Panc1 (cell line): ENCODE results near the gene KAZN. TPM values are rescaled to one million over a fixed set of nuclear protein-coding genes. Genes with fewer than 3 reads are reported as not detected.

ENCODE experiments used
- ATAC-seq: fragments of 200-7000 bp; cut with Tn5 transposase; 2 replicates; pipeline ENCODE4 v1.9.1; 2020; ENCODE audit warnings: mild to moderate bottlenecking, moderate library complexity
- BruUV-seq: library from RNA; stranded (reverse); fragments of 400-500 nt; replicated peaks from 2 replicates; lab custom pipeline; 2021; lab: Mats Ljungman, UMichigan
- CTCF ChIA-PET: fragments of 300-600 bp; sonication (Branson Sonifier 250); formaldehyde crosslinking; loops from one replicate; lab custom pipeline; 2022; ENCODE audit warnings: antibody characterized with exemption; lab: Charles Lee
- POLR2A ChIA-PET: fragments of 300-600 bp; sonication (Branson Sonifier 250); formaldehyde crosslinking; loops from one replicate; lab custom pipeline; 2022; ENCODE audit warnings: antibody characterized with exemption; lab: Charles Lee
- DNase-seq: peaks from one replicate; pipeline ENCODE4 v3.0.0-alpha.2; 2010; ENCODE audit warnings: low read depth, low spot score
- H3K27ac ChIP-seq: 2 replicates; pipeline ENCODE4 v1.5.1; 2011; ENCODE audit warnings: mild to moderate bottlenecking, low read length, inconsistent platforms
- H3K27me3 ChIP-seq: fragments of 200-500 bp; sonication (Bioruptor generic); 2 replicates; pipeline ENCODE4 v1.6.0; 2014; ENCODE audit warnings: low read length, inconsistent platforms; ENCODE audit not compliant: control insufficient read depth, insufficient read depth
- H3K36me3 ChIP-seq: fragments of 200-500 bp; sonication (Bioruptor generic); 2 replicates; pipeline ENCODE4 v1.5.1; 2014; ENCODE audit warnings: inconsistent platforms, mild to moderate bottlenecking, low read length, moderate library complexity; ENCODE audit not compliant: control insufficient read depth, insufficient read depth
- H3K4me1 ChIP-seq: 2 replicates; pipeline ENCODE4 v1.5.1; 2011; ENCODE audit warnings: inconsistent platforms, mild to moderate bottlenecking, low read length, moderate library complexity; ENCODE audit not compliant: control insufficient read depth, insufficient read depth
- H3K4me3 ChIP-seq, 2 experiments: 2 replicates each; pipeline ENCODE4 v1.5.1; 2011 to 2012; ENCODE audit warnings: low read depth in 2 of 2, low read length in 2 of 2, mild to moderate bottlenecking in 2 of 2, inconsistent platforms in 1 of 2, moderate library complexity in 1 of 2
- H3K9me3 ChIP-seq: fragments of 200-500 bp; sonication (Bioruptor generic); 2 replicates; pipeline ENCODE4 v1.5.1; 2014; ENCODE audit warnings: low read depth, mild to moderate bottlenecking, inconsistent platforms, low read length, moderate library complexity; ENCODE audit not compliant: control insufficient read depth, insufficient read depth
- CTCF ChIP-seq: fragments of 450-650 bp; IDR thresholded peaks from 2 replicates; pipeline ENCODE4 v1.5.1; 2017; ENCODE audit warnings: mild to moderate bottlenecking
- POLR2AphosphoS5 ChIP-seq: IDR thresholded peaks from 2 replicates; pipeline ENCODE4 v1.6.1; 2012; ENCODE audit warnings: mild to moderate bottlenecking, low read depth, low read length, moderate library complexity
- REST ChIP-seq, 2 experiments: IDR thresholded peaks; 2 replicates each; pipeline ENCODE4 v1.6.1; 2011 to 2012; ENCODE audit warnings: low read depth in 2 of 2, control low read depth in 1 of 2, low read length in 1 of 2, mild to moderate bottlenecking in 1 of 2, moderate library complexity in 1 of 2; ENCODE audit not compliant: insufficient read depth in 1 of 2
- SIN3A ChIP-seq: IDR thresholded peaks from 2 replicates; pipeline ENCODE4 v1.6.1; 2012; ENCODE audit warnings: low read depth, mild to moderate bottlenecking, low read length, moderate library complexity, borderline replicate concordance; ENCODE audit not compliant: insufficient read depth
- TCF7L2 ChIP-seq: IDR thresholded peaks from 2 replicates; pipeline ENCODE4 v1.6.1; 2011; ENCODE audit warnings: mild to moderate bottlenecking, low read depth, low read length, inconsistent platforms
- in situ Hi-C: cut with HindIII; loops from 2 replicates; pipeline ENCODE4 v1.10.0; 2016; ENCODE audit warnings: low sequenced_read_pairs, low pct_unique_long_range_greater_than_20kb
- intact Hi-C: fragments of 100-400 bp; cut with micrococcal nuclease; formaldehyde crosslinking; loops from one replicate; pipeline ENCODE4 v1.10.0; 2022; ENCODE audit not compliant: unreplicated experiment
- total RNA-seq: library from RNA; stranded (reverse); gene quantifications from one replicate; pipeline ENCODE4 v1.2.1, GENCODE V29; 2021; ENCODE audit not compliant: unreplicated experiment

Gene KAZN
- total RNA-seq, 1 experiment from 2014 or later: 6.6 TPM

GRCh38 chr1:15129944-15130343 lies 531.5 kb downstream of the KAZN start:
- ATAC-seq (no peak), DNase-seq (no peak)
- H3K4me1 ChIP-seq: no peaks in the 10 kb centered on the region
- no peak overlapping the region for H3K4me3 ChIP-seq
- POLR2A ChIA-PET: no interaction called here
- BruUV-seq: no TSS peak
- no peaks in the 10 kb centered on the region for H3K27me3 ChIP-seq
- CTCF ChIA-PET: interaction anchor here (0.6 kb wide), 1 partner anchor 186 kb away, joined by 3 read pairs; no protein-coding TSS in a partner anchor
- no peaks in the 10 kb centered on the region for H3K9me3 ChIP-seq
- intact Hi-C loops: loop anchor here (2.0 to 10.0 kb wide), 2 partner anchors 65 to 143 kb away; no protein-coding TSS in a partner anchor
- H3K36me3 ChIP-seq: no peaks in the 10 kb centered on the region
- H3K27ac ChIP-seq: no peak overlapping the region
- TF ChIP-seq SIN3A (no peak), TCF7L2 (no peak), CTCF (no peak), POLR2AphosphoS5 (no peak), REST (IDR thresholded peaks at IDR 0.05; ENCODE audit: insufficient read depth in 1 of 2, low read depth in 2 of 2, low read length in 1 of 2) (no peak)
- in situ Hi-C loops: no loop called here

GRCh38 chr1:15130607-15131006 lies 532.1 kb downstream of the KAZN start:
- Histone ChIP-seq H3K27me3 (no peaks in the 10 kb centered on the region), H3K36me3 (no peaks in the 10 kb centered on the region), H3K9me3 (no peaks in the 10 kb centered on the region), H3K4me3 (no peak overlapping the region), H3K27ac (no peak overlapping the region), H3K4me1 (no peaks in the 10 kb centered on the region)
- POLR2A ChIA-PET: no interaction called here
- in situ Hi-C loops: no loop called here
- ATAC-seq: no peak
- intact Hi-C loops: no loop called here
- no peak for DNase-seq
- BruUV-seq: no TSS peak
- CTCF ChIA-PET: no interaction called here
- TF ChIP-seq REST (IDR thresholded peaks at IDR 0.05; ENCODE audit: insufficient read depth in 1 of 2, low read depth in 2 of 2, low read length in 1 of 2): no peak
- no peak for TF ChIP-seq CTCF
- no peak for TF ChIP-seq SIN3A
- no peak for TF ChIP-seq TCF7L2
- TF ChIP-seq POLR2AphosphoS5: no peak
